Measurements from ENCODE around the gene TMEM8B.

Gene TMEM8B

DNA sequence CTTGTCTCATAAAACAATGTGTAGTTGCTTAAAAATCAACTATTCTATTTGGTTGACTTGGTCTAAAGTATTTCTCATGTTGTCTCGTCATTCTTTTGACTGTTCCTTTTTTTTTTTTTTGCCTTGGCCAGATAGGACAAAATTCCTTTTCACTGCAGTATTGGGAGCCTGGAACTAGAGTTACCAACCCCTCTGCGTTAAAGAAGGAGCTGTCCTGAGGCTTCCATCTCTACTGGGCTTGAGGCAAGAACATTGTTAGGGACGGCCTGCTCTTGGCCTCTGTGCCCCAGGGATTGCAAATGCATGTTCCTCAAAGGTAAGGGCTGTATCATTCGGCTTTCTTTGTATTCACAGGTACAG, 39.0 kb upstream of the TMEM8B start:
- no peak for ATAC-seq (ENCODE audit: low read depth)
- H3K27me3 ChIP-seq (ENCODE audit: insufficient read depth, poor library complexity, severe bottlenecking): no peaks in the 10 kb centered on the region
- no peak overlapping the region for H3K27ac ChIP-seq (ENCODE audit: poor library complexity, severe bottlenecking)
- no peaks in the 10 kb centered on the region for H3K9me3 ChIP-seq (ENCODE audit: severe bottlenecking)
- no peak for DNase-seq (ENCODE audit: low spot score)
- H3K36me3 ChIP-seq (ENCODE audit: low read depth): no peaks in the 10 kb centered on the region
- no peak overlapping the region for H3K4me3 ChIP-seq (ENCODE audit: severe bottlenecking)
- TF ChIP-seq, protein P1, sequence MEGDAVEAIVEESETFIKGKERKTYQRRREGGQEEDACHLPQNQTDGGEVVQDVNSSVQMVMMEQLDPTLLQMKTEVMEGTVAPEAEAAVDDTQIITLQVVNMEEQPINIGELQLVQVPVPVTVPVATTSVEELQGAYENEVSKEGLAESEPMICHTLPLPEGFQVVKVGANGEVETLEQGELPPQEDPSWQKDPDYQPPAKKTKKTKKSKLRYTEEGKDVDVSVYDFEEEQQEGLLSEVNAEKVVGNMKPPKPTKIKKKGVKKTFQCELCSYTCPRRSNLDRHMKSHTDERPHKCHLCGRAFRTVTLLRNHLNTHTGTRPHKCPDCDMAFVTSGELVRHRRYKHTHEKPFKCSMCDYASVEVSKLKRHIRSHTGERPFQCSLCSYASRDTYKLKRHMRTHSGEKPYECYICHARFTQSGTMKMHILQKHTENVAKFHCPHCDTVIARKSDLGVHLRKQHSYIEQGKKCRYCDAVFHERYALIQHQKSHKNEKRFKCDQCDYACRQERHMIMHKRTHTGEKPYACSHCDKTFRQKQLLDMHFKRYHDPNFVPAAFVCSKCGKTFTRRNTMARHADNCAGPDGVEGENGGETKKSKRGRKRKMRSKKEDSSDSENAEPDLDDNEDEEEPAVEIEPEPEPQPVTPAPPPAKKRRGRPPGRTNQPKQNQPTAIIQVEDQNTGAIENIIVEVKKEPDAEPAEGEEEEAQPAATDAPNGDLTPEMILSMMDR (IDR thresholded peaks at IDR 0.05; ENCODE audit: poor library complexity, severe bottlenecking): no peak
- H3K4me1 ChIP-seq (ENCODE audit: insufficient read depth, poor library complexity, severe bottlenecking): no peaks in the 10 kb centered on the region

DNA sequence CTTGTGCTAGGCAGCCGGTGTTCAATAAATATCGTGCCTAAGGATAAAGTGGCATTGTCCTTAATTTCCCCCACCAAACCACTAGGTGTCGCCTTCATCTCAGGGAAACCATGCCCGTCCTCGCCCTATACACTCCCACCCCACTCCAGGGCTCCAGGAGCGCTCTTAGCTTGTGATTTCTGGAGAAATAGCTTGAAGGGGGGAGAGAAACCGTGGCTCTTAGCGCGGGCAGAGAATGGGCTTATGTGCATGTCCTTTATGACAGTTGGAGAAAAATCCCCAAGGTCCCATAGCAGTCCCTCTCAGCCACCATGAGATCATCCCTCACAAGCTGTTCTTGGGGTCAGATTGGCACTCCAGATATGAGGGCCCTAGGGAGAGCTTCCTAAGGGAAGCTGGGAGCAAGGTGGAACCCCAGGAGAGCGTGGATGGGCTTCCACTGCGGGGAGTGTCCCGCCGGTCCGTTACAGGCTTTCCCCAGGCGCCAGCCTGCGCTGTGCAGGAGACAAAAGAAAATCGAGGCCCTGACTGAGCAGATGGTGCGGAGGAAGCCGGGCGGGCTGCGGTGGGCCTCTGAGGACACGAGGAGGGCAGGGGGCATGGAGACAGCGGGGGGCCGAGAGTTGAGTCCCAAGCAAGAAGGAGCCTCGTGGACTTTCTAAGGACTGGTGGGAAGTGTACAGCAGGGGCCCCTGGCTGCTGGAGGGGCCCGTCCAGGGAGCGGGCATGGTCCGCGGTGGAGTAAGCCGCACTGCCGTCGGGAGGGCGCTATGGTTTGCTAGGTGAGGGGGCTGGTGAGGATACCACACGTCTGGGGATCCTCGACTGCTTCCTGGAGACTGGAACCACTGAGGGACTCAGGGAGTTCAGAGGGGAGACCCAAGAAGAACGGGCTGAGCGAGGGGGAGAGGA, 38.4 kb upstream of the TMEM8B start:
- TF ChIP-seq, protein P1 (IDR thresholded peaks at IDR 0.05; ENCODE audit: poor library complexity, severe bottlenecking): peak; percentile 92
- Histone ChIP-seq H3K4me3 (ENCODE audit: severe bottlenecking) (no peak overlapping the region), H3K36me3 (ENCODE audit: low read depth) (no peaks in the 10 kb centered on the region), H3K27ac (ENCODE audit: poor library complexity, severe bottlenecking) (no peak overlapping the region), H3K4me1 (ENCODE audit: insufficient read depth, poor library complexity, severe bottlenecking) (peaks cover 2% of the 10 kb centered on the region), H3K27me3 (ENCODE audit: insufficient read depth, poor library complexity, severe bottlenecking) (no peaks in the 10 kb centered on the region), H3K9me3 (ENCODE audit: severe bottlenecking) (no peaks in the 10 kb centered on the region)
- DNase-seq (ENCODE audit: low spot score) (no peak), ATAC-seq (ENCODE audit: low read depth) (peak; percentile 92)

DNA sequence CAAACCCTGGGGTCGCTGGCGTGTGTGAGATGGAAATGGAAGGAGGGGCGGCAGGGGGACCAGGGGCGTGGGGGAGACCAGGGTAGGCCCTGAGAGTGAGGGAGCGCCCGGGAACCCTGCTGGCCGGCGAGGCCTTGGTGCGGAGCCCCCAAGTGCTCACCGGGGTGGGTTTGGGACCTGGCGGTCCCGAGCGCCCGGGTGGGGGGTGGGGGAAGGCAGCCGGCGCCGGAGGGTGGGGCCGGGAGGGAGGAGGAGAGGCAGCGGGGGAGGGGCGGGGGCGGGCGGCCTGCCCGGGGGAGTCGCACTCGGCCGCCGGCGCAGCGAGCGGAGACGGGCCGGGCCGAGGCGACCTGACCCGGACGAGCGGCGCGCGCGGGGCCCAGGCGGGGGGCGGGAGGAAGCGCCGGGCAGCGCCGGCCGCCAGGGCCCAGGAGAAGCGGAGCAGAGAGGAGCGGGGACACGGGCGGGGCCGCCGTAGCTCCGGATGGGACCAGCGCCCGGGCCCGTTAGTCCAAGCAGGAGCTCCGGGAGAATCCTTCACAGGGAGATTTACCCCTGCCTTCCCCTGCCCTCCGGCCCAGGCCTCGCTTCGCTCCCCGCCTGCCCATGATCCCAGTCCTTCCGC, 37.6 kb upstream of the TMEM8B start, which contains the start of gene NPR2:
NPR2 (plus strand) TSS at position 295 of the 625 bp plus-strand sequence. CDS start 818 bp downstream, outside the sequence.
- ATAC-seq (ENCODE audit: low read depth) (peak; percentile 15; the same call in 1 of the 3 replicates), DNase-seq (ENCODE audit: low spot score) (no peak)
- Histone ChIP-seq H3K4me1 (ENCODE audit: insufficient read depth, poor library complexity, severe bottlenecking) (peaks cover 5% of the 10 kb centered on the region), H3K27ac (ENCODE audit: poor library complexity, severe bottlenecking) (no peak within 1 kb of the TSS), H3K4me3 (ENCODE audit: severe bottlenecking) (no peak within 1 kb of the TSS), H3K9me3 (ENCODE audit: severe bottlenecking) (no peaks in the 10 kb centered on the region), H3K27me3 (ENCODE audit: insufficient read depth, poor library complexity, severe bottlenecking) (no peaks in the 10 kb centered on the region), H3K36me3 (ENCODE audit: low read depth) (no peaks in the 10 kb centered on the region)
- TF ChIP-seq, protein P1 (IDR thresholded peaks at IDR 0.05; ENCODE audit: poor library complexity, severe bottlenecking): no peak

DNA sequence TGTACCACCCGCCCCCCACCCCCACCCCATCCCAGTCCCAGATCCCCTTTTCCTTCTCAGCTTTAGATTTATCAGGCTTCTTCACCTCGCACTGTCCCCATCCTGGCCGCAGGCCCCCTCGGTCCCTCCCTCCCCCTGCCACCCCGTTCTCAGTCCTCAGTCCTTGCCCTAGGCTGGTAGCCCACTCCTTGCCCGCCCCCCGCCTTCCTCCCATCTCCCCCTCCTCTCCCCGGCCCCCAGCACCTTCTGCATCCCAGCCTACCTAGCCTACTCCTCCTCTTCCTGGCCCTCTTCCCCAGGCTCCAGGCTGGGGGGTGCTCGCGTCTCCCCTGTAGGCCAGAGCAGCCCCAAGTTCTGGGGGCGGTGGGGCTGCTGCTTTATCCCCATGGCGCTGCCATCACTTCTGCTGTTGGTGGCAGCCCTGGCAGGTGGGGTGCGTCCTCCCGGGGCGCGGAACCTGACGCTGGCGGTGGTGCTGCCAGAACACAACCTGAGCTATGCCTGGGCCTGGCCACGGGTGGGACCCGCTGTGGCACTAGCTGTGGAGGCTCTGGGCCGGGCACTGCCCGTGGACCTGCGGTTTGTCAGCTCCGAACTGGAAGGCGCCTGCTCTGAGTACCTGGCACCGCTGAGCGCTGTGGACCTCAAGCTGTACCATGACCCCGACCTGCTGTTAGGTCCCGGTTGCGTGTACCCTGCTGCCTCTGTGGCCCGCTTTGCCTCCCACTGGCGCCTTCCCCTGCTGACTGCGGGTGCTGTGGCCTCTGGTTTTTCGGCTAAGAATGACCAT, 36.8 kb upstream of the TMEM8B start:
- H3K4me3 ChIP-seq (ENCODE audit: severe bottlenecking): no peak overlapping the region
- ATAC-seq (ENCODE audit: low read depth) (no peak), DNase-seq (ENCODE audit: low spot score) (no peak)
- H3K4me1 ChIP-seq (ENCODE audit: insufficient read depth, poor library complexity, severe bottlenecking): peaks cover 5% of the 10 kb centered on the region
- no peak overlapping the region for H3K27ac ChIP-seq (ENCODE audit: poor library complexity, severe bottlenecking)
- no peaks in the 10 kb centered on the region for H3K27me3 ChIP-seq (ENCODE audit: insufficient read depth, poor library complexity, severe bottlenecking)
- H3K9me3 ChIP-seq (ENCODE audit: severe bottlenecking): no peaks in the 10 kb centered on the region
- no peaks in the 10 kb centered on the region for H3K36me3 ChIP-seq (ENCODE audit: low read depth)
- TF ChIP-seq, protein P1 (IDR thresholded peaks at IDR 0.05; ENCODE audit: poor library complexity, severe bottlenecking): no peak
